Breast epithelium (tissue), 4 donors: Measurements from ENCODE around the gene CA14. TPM values are rescaled to one million over a fixed set of nuclear protein-coding genes. Genes with fewer than 3 reads are reported as not detected.
"Not testable (repeated sequence)": the region's sequence is repeated elsewhere in the genome, so short reads cannot be mapped to it uniquely, and the experiment has no call there.

Source experiments
- DNase-seq, 2 donors: peaks; one replicate each; pipeline ENCODE4 v3.0.0-alpha.2; 2019; ENCODE audit warnings: low spot score in 2 of 2
- H3K27ac ChIP-seq, 2 donors: fragments of 200-600 bp; sonication (generic) in 1 of 2; one replicate each; pipeline ENCODE4 v1.5.1; 2016 to 2019; ENCODE audit warnings: mild to moderate bottlenecking in 1 of 2
- H3K27me3 ChIP-seq, 2 donors: fragments of 200-600 bp; sonication (generic) in 1 of 2; one replicate each; pipeline versions ENCODE4 v1.5.1 to v1.6.0; 2017 to 2019; ENCODE audit warnings: control low read depth in 1 of 2, mild to moderate bottlenecking in 1 of 2
- H3K36me3 ChIP-seq: fragments of 200-600 bp; one replicate; pipeline ENCODE4 v1.5.1; 2019
- H3K4me1 ChIP-seq, 2 donors: fragments of 200-600 bp; sonication (generic); one replicate each; pipeline ENCODE4 v1.5.1; 2016 to 2019; ENCODE audit warnings: control low read depth in 1 of 2
- H3K4me3 ChIP-seq, 3 donors: fragments of 200-600 bp; sonication (generic); 1 replicate in 2 of 3; 2 replicates in 1 of 3; pipeline ENCODE4 v1.5.1; 2016 to 2019; ENCODE audit warnings: mild to moderate bottlenecking in 3 of 3, moderate library complexity in 2 of 3
- H3K9me3 ChIP-seq, 2 donors: fragments of 200-600 bp; sonication (generic) in 1 of 2; one replicate each; pipeline ENCODE4 v1.5.1; 2016 to 2019; ENCODE audit warnings: control low read depth in 1 of 2
- POLR2A ChIP-seq: fragments of 450-650 bp; IDR thresholded peaks from one replicate; pipeline ENCODE4 v1.6.1; 2016; ENCODE audit warnings: antibody characterized with exemption, mild to moderate bottlenecking, moderate library complexity
- POLR2AphosphoS5 ChIP-seq, 3 donors: sonication (generic); formaldehyde crosslinking; IDR thresholded peaks; one replicate each; pipeline ENCODE4 v1.6.1; 2017; ENCODE audit warnings: antibody characterized with exemption in 3 of 3
- intact Hi-C: fragments of 100-400 bp; cut with DNase I; formaldehyde crosslinking; loops from one replicate; pipeline ENCODE4 v1.15.1; 2023; ENCODE audit warnings: low total_unique reads
- total RNA-seq, 3 donors: library from RNA; depleted of rRNA; stranded (reverse); fragments of >200 nt; gene quantifications; one replicate each; pipeline ENCODE4 v1.1.0, GENCODE V29; 2016
- TF ChIP-seq, protein P1 (sequence below), 3 donors: fragments of 450-650 bp; IDR thresholded peaks; one replicate each; pipeline ENCODE4 v1.5.1; 2016 to 2017; ENCODE audit warnings: antibody characterized with exemption in 3 of 3, mild to moderate bottlenecking in 3 of 3, moderate library complexity in 3 of 3

The CA14 gene
- total RNA-seq, 3 donors from 2014 or later, result not detected

DNA sequence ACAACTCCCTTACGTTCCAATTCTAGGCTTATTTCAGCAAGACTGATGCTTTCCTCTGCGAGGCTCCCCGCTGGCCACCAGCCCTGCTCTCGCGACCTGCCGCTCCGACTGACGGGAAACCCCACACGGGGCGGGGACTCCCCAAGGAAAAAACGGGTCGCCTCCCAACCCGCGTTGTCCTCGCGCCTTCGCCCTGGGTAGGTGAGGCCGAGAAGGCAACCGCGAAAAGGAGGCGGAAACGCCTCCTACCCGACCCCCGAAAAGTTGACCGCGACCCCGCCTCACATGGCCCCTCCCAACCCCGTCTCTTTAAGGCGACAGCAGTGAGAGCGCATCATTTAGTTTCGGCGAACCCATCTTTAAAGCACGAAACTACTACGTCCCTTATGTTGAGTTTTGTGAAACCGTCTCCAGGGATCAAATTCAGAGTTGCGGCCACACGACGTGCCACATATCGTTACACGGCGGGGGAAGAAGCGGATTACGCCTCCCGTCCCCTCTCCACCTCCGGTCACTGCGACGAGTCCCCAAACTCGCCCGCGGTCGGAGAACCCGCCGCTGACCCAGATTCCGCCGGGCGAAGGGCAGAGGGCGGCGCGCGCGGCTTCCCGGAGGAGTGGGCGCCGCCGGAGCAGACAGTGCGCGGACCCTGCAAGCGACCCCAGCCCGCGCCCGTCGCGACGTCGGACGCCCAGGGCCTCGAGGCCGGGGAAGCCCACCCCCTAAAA lies 22.8 kb upstream of the CA14 start:
- intact Hi-C loops, result no loop called here
- H3K27me3 ChIP-seq, result no peaks in the 10 kb centered on the region
- H3K4me3 ChIP-seq, result peak overlapping the region; percentile 64 to 97 (median 89)
- H3K9me3 ChIP-seq, result no peaks in the 10 kb centered on the region
- TF ChIP-seq, protein P1, sequence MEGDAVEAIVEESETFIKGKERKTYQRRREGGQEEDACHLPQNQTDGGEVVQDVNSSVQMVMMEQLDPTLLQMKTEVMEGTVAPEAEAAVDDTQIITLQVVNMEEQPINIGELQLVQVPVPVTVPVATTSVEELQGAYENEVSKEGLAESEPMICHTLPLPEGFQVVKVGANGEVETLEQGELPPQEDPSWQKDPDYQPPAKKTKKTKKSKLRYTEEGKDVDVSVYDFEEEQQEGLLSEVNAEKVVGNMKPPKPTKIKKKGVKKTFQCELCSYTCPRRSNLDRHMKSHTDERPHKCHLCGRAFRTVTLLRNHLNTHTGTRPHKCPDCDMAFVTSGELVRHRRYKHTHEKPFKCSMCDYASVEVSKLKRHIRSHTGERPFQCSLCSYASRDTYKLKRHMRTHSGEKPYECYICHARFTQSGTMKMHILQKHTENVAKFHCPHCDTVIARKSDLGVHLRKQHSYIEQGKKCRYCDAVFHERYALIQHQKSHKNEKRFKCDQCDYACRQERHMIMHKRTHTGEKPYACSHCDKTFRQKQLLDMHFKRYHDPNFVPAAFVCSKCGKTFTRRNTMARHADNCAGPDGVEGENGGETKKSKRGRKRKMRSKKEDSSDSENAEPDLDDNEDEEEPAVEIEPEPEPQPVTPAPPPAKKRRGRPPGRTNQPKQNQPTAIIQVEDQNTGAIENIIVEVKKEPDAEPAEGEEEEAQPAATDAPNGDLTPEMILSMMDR (IDR thresholded peaks at IDR 0.05), result no peak
- TF ChIP-seq POLR2AphosphoS5 (IDR thresholded peaks at IDR 0.05) (peak; percentile 85 to 90 (median 86)), POLR2A (peak; percentile 78)
- no peaks in the 10 kb centered on the region for H3K36me3 ChIP-seq
- H3K4me1 ChIP-seq, result no peaks in the 10 kb centered on the region
- DNase-seq, result peak; percentile 77 to 82
- H3K27ac ChIP-seq, result peak overlapping the region; percentile 98 to 99

DNA sequence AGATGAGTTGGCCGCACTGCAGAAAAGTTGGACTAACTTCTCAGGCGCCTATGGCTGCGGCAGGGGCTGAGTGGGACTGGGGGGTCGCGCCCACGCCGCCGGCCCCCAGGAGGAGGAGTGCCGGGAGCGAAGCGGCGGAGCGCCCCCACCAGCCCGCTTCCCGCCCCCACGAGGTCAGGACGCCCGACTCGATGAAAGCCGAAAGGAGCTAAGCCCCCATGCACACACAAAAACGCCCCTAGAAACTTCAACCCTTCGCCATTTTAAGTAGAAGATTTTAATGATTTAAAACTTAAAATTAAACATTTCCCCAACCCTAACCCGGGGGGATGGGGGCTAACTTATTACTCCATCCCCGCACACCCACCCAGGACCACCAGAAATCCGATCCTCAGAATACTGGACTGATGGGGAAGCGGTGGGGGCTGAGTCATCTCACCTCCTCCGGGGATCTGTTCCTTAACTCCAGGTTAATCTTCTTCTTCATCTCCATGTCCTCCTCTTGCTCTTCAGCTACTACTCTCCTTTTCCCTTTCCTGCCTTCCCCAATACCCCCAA lies 22.2 kb upstream of the CA14 start:
- no peaks in the 10 kb centered on the region for H3K9me3 ChIP-seq
- peak in 1 of 2 donors; percentile 47 for DNase-seq

DNA sequence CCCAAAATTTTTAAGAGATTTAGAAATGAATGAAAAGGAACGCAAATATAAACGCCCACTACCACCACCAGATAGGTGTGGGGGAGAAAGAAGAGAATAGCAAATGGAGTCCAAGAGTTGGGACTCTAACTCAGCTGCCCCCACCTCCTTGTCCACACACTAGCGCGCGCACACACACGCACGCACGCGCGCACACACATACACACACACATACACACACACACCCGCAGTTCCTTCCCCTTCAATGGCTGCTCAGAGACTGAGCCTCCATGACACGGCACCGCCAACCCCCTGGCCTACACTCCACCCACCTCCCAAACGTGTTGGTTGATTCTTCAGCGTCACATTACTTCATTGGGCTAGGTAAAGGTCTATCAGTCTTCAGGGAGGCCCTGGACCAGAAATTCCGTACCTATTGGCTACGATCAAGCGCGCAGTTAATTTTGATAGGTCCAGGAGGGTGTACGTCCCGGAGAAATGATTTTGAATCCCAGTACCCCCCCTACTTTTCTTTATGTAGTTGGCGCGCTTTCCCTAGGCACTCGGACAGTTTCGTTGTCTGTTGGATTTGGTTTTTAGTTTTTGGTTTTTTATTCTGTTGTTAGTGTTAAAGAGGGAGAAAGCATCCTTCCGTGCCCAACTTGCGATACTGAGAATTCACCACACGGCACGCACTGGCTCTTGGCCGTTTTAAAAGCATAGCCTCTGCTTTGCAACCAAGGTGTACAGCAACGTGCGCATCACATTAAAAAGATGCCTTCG lies 21.5 kb upstream of the CA14 start, which contains the start of gene ANP32E:
TSS of gene ANP32E (minus strand) at position 261 of the 762 bp plus-strand sequence. CDS start 326 bp downstream, outside the sequence.
- DNase-seq, result peak; percentile 90 to 98
- H3K27ac ChIP-seq, result peak within 1 kb of the TSS; percentile 98 to 99
- H3K36me3 ChIP-seq, result no peaks in the 10 kb centered on the region
- intact Hi-C loops, result no loop called here
- no peaks in the 10 kb centered on the region for H3K27me3 ChIP-seq
- peak within 1 kb of the TSS; percentile 64 to 97 (median 89) for H3K4me3 ChIP-seq
- no peaks in the 10 kb centered on the region for H3K9me3 ChIP-seq
- TF ChIP-seq POLR2A (peak; percentile 92), POLR2AphosphoS5 (IDR thresholded peaks at IDR 0.05) (peak; percentile 96 to 98 (median 97))
- TF ChIP-seq, protein P1 (IDR thresholded peaks at IDR 0.05), result peak; percentile 11 to 62 (median 52)
- no peaks in the 10 kb centered on the region for H3K4me1 ChIP-seq

More for the DNA sequence above, 22.2 kb upstream of the CA14 start:
- Histone ChIP-seq H3K36me3 (no peaks in the 10 kb centered on the region), H3K4me1 (no peaks in the 10 kb centered on the region), H3K27ac (peak overlapping the region; percentile 98 to 99), H3K4me3 (peak overlapping the region; percentile 64 to 97 (median 89)), H3K27me3 (no peaks in the 10 kb centered on the region)
- TF ChIP-seq POLR2AphosphoS5 (IDR thresholded peaks at IDR 0.05), result no peak
- no peak for TF ChIP-seq POLR2A
- intact Hi-C loops, result no loop called here

DNA sequence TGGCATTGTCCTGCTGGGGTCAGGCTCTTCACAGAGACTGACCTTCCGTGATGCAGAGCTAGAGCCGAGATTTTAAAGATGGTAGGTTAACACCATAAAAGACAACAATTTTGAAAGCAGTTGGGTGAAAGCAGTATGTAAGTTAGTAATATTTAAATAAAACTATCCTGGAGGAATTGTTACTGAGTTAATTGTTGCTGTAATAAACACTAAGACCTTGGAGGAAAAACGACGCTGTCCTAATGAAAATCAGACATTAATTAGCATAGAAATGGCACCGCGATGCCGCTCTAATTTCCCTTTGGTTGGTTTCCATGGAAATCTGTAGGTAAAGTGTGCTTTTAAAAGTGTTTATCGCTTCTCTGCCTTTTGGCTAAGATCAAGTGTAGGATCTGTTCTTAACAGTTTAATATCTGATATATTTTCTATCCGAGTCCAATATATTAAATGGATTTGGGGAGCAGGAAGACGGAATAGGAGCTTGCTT lies 20.9 kb upstream of the CA14 start:
- H3K27ac ChIP-seq, result no peak overlapping the region
- H3K36me3 ChIP-seq, result no peaks in the 10 kb centered on the region
- peak overlapping the region; percentile 64 to 97 (median 89) for H3K4me3 ChIP-seq
- no peak for TF ChIP-seq POLR2A
- TF ChIP-seq POLR2AphosphoS5 (IDR thresholded peaks at IDR 0.05), result no peak
- TF ChIP-seq, protein P1 (IDR thresholded peaks at IDR 0.05), result no peak
- DNase-seq, result no peak
- intact Hi-C loops, result no loop called here
- no peaks in the 10 kb centered on the region for H3K4me1 ChIP-seq
- H3K27me3 ChIP-seq, result no peaks in the 10 kb centered on the region
- H3K9me3 ChIP-seq, result no peaks in the 10 kb centered on the region

DNA sequence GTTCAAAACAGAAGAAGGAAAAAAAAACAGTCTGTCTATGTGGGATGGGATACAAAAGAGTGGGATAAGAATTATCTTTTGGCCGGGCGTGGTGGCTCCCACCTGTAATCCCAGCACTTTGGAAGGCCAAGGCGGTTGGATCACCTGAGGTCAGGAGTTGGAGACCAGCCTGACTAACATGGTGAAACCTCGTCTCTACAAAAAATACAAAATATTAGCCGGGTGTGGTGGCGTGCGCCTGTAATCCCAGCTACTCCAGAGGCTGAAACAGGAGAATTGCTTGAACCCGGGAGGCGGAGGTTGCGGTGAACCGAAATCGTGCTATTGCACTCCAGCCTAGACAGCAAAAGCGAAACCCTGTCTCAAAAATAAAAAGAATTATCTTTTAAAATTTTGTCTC lies 20.4 kb upstream of the CA14 start:
- peak overlapping the region in 1 of 3 donors; percentile 89 for H3K4me3 ChIP-seq
- H3K4me1 ChIP-seq, H3K27ac ChIP-seq, H3K9me3 ChIP-seq, H3K27me3 ChIP-seq, H3K36me3 ChIP-seq, intact Hi-C loops: not testable (repeated sequence)
- DNase-seq, result peak in 1 of 2 donors; percentile 14
